SW480 (cell line): Measurements from ENCODE around the gene QRICH1.

Source experiments
- DNase-seq: peaks from one replicate; pipeline ENCODE4 v3.0.0-alpha.2; 2016; ENCODE audit warnings: low spot score

The QRICH1 gene

DNA sequence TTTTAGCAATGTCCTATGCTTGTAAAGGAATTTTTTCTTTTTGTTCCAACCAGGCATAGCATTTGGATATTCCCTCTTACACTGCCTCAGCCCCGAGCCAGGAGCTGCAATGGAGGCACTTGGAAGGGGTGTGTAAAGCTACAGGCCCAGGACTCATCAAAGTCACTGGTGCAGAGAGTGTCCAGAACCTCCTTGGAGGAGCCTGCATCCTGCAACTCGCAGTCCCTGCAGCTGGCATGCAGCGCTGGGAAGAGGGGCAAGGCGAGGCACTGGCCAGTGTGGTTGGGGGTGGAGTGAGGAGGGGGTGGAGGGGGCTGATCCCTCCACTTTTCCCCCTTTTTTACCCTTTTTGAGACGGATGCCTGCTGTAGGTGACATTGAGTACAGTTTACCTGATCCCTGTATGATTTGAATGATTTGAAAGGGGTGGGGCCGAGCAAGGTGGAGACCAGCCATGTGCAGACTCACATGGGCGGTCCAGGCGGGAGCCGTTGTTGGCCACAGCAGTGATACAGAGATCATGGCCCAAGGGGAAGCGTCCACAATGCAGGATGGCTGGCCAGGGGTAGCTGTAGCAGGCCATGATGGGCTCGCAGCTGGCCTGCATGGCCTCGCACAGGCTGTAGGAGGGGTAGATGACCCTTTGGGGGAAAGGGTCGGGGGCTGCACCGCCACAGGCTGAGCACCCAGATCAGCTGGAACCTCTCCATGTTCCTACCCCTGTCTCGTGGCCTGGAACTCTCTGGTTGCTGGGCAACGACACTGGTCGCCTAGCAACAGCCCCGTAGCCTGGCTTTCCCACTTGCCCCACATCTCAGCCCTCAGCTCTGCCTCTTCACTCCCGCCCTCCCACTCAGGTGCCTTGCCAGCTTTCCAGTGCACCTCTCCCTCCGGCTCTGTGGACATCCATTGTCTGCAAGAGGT, 95.9 kb downstream of the QRICH1 start:
- DNase-seq, result no peak

- no peak for DNase-seq
Measured at GRCh38 chr3:48997102-48997635, 96.7 kb downstream of the QRICH1 start.

GRCh38 chr3:48996640-48997039, 97.2 kb downstream of the QRICH1 start:
- DNase-seq, result no peak

GRCh38 chr3:48993834-48994233, 100.0 kb downstream of the QRICH1 start:
- no peak for DNase-seq

- DNase-seq, result no peak
Measured at GRCh38 chr3:48991851-48992545, 101.9 kb downstream of the QRICH1 start.

- peak; percentile 52 for DNase-seq
Measured at GRCh38 chr3:48990636-48991469, 103.0 kb downstream of the QRICH1 start.

GRCh38 chr3:48989796-48990635, 103.9 kb downstream of the QRICH1 start, which contains the start of gene P4HTM:
Gene P4HTM (plus strand): TSS chr3:48990241. CDS start chr3:48990257, 16 bp downstream.
- peak; percentile 86 for DNase-seq

GRCh38 chr3:48989126-48989795, 104.6 kb downstream of the QRICH1 start:
- no peak for DNase-seq

GRCh38 chr3:48985831-48986376, 108.0 kb downstream of the QRICH1 start:
- no peak for DNase-seq

- DNase-seq, result no peak
Measured at GRCh38 chr3:48984663-48985062, 109.2 kb downstream of the QRICH1 start.

DNA sequence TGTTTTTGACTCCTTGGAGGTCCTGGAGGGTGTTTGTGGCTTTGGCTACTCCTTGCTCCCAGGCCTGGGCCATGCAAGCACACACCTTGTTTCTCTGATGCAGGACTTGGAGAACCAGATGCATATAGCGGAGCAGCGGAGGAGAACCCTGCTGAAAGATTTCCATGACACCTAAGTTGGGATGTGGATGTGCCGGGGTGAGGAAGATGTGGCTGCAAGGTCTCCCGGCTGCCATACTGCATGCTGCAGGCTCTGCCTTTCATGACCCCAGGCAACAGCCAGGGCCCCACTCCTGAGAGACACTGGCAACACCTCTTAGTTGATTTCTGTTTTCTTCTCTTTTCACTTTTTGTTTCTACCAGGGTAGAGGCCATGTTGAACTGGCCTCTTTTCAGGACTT, 110.8 kb downstream of the QRICH1 start:
- no peak for DNase-seq

GRCh38 chr3:48982686-48983085, 111.2 kb downstream of the QRICH1 start:
- DNase-seq, result no peak

DNA sequence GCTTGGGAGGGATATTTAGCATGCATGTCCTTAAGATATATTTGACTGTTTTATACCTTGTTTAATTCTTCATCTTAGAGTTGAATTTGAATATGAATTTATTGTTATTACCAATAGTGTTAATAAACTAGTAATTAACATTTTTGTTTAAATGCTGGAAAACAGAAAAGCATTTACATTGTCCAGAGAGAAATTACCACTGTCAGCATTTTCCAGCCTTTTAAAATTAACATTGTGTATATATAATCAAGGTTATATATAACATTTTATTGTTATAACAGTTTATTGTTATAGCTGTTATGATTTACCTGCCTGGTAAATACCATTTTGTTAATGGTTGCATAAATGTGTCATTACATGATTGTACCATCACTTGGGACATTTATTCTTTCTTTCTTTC, 111.9 kb downstream of the QRICH1 start:
- DNase-seq, result no peak

GRCh38 chr3:48980295-48980694, 113.6 kb downstream of the QRICH1 start:
- DNase-seq, result no peak
